ENCODE results near the gene TRIM42. TPM values are rescaled to one million over a fixed set of nuclear protein-coding genes. Genes with fewer than 3 reads are reported as not detected.

TRIM42 gene
- total RNA-seq, 4 donors from 2014 or later, result not detected

DNA sequence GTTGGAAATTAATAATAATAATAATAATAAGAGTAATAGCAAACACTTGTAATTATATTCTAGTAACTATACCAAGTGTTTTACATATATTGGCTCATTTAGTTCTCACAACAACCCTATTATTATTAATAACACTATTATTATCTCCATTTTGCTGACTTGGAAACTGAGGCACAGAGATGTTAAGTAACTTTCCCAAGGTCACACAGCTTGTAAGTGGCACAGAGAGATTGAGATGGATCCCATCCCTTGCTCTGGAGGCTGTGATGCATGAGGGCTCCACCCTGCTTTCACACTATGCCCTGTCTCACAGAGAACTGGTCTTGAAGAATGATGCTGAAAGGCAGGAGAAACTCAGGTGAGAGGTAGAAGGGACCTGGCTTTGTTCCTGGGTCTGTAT is 31.9 kb downstream of the TRIM42 start:
- H3K9me3 ChIP-seq, result no peaks in the 10 kb centered on the region
- H3K27me3 ChIP-seq, result no peaks in the 10 kb centered on the region
- no peak overlapping the region for H3K27ac ChIP-seq
- H3K36me3 ChIP-seq, result no peaks in the 10 kb centered on the region
- no peaks in the 10 kb centered on the region for H3K4me1 ChIP-seq
- no peak for TF ChIP-seq POLR2A (IDR thresholded peaks at IDR 0.05)
- no peak for TF ChIP-seq EP300 (IDR thresholded peaks at IDR 0.05)
- TF ChIP-seq, protein P1, sequence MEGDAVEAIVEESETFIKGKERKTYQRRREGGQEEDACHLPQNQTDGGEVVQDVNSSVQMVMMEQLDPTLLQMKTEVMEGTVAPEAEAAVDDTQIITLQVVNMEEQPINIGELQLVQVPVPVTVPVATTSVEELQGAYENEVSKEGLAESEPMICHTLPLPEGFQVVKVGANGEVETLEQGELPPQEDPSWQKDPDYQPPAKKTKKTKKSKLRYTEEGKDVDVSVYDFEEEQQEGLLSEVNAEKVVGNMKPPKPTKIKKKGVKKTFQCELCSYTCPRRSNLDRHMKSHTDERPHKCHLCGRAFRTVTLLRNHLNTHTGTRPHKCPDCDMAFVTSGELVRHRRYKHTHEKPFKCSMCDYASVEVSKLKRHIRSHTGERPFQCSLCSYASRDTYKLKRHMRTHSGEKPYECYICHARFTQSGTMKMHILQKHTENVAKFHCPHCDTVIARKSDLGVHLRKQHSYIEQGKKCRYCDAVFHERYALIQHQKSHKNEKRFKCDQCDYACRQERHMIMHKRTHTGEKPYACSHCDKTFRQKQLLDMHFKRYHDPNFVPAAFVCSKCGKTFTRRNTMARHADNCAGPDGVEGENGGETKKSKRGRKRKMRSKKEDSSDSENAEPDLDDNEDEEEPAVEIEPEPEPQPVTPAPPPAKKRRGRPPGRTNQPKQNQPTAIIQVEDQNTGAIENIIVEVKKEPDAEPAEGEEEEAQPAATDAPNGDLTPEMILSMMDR (IDR thresholded peaks at IDR 0.05), result no peak
- no peak for TF ChIP-seq POLR2AphosphoS5 (IDR thresholded peaks at IDR 0.05)
- no peak overlapping the region for H3K4me3 ChIP-seq
- no peak for ATAC-seq

DNA sequence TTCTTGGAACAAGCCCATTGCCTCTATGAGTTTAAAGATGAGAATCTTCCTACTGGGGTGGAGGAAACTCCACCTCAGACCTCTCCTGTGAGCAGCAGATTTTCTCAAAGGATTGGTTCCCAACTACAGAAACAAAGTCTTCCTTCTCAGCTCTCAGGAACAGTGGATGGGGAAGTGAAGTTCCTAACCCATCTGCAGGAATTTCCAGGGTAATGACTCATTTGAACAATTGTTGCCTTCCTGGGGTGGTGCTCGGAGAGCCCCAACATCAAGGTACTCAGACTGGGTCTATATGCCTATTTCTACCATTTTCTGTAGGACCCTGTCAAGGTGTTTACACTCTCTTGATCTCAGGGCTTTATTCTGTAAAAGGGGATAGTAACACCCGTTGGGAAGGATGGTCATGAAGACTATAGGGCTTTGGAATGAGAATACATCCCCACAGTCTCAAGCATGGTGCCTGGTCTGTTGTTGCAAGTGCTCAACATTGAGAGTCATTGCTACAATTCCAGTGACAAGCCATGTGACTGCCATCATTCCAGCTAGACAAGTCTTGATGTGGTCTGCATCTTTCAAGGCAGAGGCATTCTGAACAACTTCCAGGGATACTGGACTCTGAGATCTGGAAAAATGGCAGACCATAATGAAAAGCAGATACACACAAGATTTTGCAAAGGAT is 33.0 kb downstream of the TRIM42 start:
- H3K4me3 ChIP-seq, result no peak overlapping the region
- 60 to 100% methylated on average over 1 to 2 of the region's 2 CpGs for WGBS, 2 donors (ENCODE audit: low coverage in 1 of 2)
- H3K9me3 ChIP-seq, result no peaks in the 10 kb centered on the region
- H3K4me1 ChIP-seq, result no peaks in the 10 kb centered on the region
- ATAC-seq, result no peak
- H3K27ac ChIP-seq, result no peak overlapping the region
- TF ChIP-seq EP300 (IDR thresholded peaks at IDR 0.05) (no peak), POLR2A (IDR thresholded peaks at IDR 0.05) (no peak), POLR2AphosphoS5 (IDR thresholded peaks at IDR 0.05) (no peak)
- TF ChIP-seq, protein P1 (IDR thresholded peaks at IDR 0.05), result no peak
- H3K27me3 ChIP-seq, result no peaks in the 10 kb centered on the region
- H3K36me3 ChIP-seq, result no peaks in the 10 kb centered on the region

DNA sequence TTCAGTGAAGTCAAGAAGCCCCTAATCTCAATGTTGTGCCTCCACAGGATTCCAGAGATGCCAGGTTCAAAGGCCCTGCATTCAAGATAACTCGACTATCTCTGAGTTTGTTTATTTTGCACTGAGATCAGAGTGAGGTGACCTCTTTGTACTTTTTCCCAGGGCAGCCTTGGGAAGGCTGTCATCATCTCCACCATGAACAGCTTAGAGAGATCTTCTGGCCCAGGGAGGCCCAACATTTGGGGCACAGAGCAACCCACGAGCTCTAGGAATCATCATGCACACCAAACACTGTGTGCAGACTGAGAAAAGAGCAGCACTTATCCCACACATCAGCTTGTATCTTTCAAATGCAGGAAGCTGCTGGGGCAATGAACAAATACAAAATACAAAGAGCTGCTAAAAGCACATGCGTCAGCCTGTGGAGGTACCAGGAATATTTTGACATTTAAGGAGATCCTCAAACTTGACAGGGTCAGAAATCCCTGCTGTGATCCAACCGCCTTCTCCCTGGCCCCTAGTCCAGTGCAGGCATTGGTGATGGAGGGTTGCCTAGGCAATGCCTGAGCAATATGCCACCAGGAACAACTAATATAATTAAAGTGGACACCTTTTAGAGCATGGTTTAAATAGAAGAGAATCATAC is 33.6 kb downstream of the TRIM42 start:
- Histone ChIP-seq H3K36me3 (no peaks in the 10 kb centered on the region), H3K4me3 (no peak overlapping the region), H3K4me1 (no peaks in the 10 kb centered on the region), H3K27me3 (no peaks in the 10 kb centered on the region), H3K9me3 (no peaks in the 10 kb centered on the region), H3K27ac (no peak overlapping the region)
- TF ChIP-seq EP300 (IDR thresholded peaks at IDR 0.05), result no peak
- no peak for TF ChIP-seq POLR2A (IDR thresholded peaks at IDR 0.05)
- no peak for TF ChIP-seq POLR2AphosphoS5 (IDR thresholded peaks at IDR 0.05)
- TF ChIP-seq, protein P1 (IDR thresholded peaks at IDR 0.05), result no peak
- 50 to 80% methylated on average over 1 to 3 of the region's 4 CpGs for WGBS, 2 donors (ENCODE audit: low coverage in 1 of 2)
- no peak for ATAC-seq

DNA sequence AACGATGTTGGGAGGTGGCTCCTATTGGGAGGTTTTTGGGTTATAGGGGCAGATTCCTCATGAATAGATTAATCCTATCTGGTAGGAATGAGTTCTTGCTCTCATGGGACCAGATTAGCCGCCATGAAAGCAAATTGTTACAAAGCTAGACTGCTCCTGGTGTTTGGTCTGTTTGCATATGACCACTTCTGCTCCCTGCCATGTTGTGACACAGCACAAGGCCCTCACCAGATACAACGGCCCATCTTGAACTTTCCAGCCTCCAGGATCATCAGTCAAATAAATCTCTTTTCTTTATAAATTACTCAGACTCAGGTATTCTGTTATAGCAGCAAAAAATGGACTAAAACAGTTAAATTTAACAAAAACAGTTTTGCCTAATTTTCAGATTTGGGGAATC is 34.4 kb downstream of the TRIM42 start:
- no peaks in the 10 kb centered on the region for H3K27me3 ChIP-seq
- no peaks in the 10 kb centered on the region for H3K36me3 ChIP-seq
- WGBS, 2 donors (ENCODE audit: low coverage in 1 of 2), result 66 to 83% methylated on average over 2 to 3 of the region's 3 CpGs
- no peaks in the 10 kb centered on the region for H3K9me3 ChIP-seq
- no peak for TF ChIP-seq EP300 (IDR thresholded peaks at IDR 0.05)
- TF ChIP-seq POLR2A (IDR thresholded peaks at IDR 0.05), result no peak
- TF ChIP-seq, protein P1 (IDR thresholded peaks at IDR 0.05), result no peak
- TF ChIP-seq POLR2AphosphoS5 (IDR thresholded peaks at IDR 0.05), result no peak
- no peak overlapping the region for H3K4me3 ChIP-seq
- no peak overlapping the region for H3K27ac ChIP-seq
- H3K4me1 ChIP-seq, result no peaks in the 10 kb centered on the region
- no peak for ATAC-seq

DNA sequence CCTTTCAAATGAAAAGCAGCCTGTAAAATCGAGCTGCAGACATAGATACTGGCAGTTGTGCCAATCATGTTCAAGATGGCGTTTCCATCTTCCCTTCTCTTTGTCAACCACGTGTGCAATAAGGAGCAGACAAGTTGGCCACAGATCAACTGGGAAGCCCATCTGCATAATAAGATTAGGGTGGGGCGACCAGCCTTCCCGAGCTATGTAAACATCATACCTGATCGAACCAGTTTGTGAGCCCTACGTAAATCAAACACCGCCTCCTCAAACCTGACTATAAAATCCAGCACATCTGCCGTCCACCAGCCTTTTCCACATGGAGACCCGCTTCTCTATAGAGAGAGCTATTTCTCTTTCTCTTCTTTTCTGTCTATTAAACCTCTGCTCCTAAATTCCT is 37.2 kb downstream of the TRIM42 start:
- ATAC-seq, result no peak
- 76 to 90% methylated on average over 8 to 9 of the region's 10 CpGs for WGBS, 2 donors (ENCODE audit: low coverage in 1 of 2)
- H3K27me3 ChIP-seq, result no peaks in the 10 kb centered on the region

More for the DNA sequence above, 37.2 kb downstream of the TRIM42 start:
- Histone ChIP-seq H3K36me3 (no peaks in the 10 kb centered on the region), H3K4me3 (no peak overlapping the region), H3K27ac (no peak overlapping the region), H3K4me1 (peaks cover 0 to 4% (median 0%) of the 10 kb centered on the region in 3 donors), H3K9me3 (no peaks in the 10 kb centered on the region)
- TF ChIP-seq POLR2A (IDR thresholded peaks at IDR 0.05) (no peak), EP300 (IDR thresholded peaks at IDR 0.05) (no peak), POLR2AphosphoS5 (IDR thresholded peaks at IDR 0.05) (no peak)
- TF ChIP-seq, protein P1 (IDR thresholded peaks at IDR 0.05), result no peak
